GM18873 (cell line): ENCODE measurements around the gene CAST.

ENCODE experiments used
- ATAC-seq: cut with Tn5 transposase; IDR thresholded peaks from one replicate; pipeline ENCODE4 v1.9.1; 2021; ENCODE audit warnings: mild to moderate bottlenecking, moderate library complexity, moderate number of reproducible peaks; ENCODE audit not compliant: unreplicated experiment, low FRiP score

CAST gene

DNA sequence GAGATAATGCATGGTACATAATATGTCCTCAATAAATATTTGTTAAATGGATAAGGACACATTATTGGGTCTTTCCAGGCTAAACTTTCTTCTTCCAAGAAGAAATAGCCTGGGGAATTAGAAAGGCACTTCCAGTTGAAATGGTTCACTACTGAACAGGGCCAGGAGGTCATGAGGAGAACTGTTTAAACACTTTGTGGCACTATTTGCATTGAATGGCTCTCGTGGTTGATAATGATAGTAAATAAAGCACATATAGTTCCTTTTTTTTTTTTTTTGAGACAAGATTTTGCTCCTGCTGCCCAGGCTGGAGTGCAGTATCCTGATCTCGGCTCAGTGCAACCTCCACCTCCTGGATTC, 19.9 kb upstream of the CAST start:
- no peak for ATAC-seq

DNA sequence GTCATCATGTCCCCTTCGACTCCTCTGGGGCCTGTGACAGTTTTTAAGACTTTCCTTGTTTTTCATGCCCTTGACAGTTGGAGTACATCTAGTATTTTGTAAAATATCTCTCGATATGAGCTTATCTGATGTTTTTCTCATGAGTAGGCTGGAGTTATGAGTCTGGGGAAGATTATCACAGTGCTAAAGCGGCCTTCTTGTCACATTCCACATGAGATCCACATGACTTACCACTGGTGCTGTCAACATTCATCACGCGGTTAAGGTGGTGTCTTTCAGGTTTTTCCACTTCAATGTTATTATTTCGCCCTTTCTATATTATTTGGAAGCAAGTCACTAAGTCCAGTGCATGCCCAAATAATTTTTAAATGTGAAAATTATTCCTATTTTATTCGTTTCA, 17.1 kb upstream of the CAST start:
- ATAC-seq = no peak

DNA sequence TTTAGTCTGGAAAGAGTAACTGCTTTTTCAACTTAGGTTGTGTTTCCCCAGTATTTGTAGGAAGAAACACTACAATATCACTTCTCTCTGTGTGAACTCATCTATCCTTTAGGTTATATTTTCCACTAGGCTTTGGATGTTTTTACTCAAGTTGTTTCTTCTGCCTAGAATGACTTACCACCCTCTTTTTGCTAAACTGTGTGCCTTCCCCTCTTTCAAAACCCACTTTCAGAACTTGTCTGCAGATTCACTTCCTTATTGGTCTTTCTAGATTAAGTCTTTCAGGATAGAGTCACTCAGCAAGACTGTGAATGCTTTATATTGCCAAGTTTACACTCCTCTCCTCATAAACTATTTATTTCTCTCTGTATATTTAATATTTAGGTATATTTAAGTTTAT, 14.2 kb upstream of the CAST start:
- peak; percentile 66 for ATAC-seq

DNA sequence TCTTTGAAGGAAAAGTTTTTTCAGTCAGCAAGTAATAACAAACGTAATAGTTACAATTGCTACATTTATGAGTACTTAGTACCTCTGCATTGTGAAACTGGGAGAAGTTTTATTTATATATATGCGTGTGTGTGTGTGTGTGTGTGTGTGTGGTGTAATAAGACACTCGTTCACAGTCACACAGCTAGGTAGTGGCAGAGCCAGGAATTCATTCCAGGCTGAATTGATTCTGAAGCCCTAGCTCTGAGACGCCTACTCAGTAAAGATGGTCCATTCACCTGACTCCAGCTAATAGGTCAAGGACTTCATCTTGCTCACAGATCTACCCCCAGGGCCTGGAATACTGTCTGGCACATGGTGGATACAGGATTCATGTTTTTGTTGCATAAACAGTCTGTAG, 13.6 kb upstream of the CAST start:
- ATAC-seq = no peak

DNA sequence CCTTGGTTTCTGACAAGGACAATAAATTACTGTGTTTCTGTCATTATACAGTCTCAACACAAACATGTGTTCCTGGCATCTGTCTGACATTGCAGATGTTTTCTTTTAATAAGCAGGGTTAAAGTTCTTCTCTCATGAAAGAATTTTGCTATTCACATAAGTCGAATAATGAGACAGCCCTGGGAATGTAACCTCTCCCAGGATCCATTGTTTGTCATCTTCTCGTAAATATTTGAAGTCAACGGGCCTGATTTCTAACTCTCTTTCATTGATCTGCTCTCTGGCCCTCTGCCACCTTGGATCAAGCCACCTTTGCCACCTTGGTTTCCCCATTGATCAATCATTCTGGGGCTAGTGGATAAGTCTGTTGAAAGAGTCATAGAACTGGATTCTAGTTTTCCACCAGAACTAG, 12.9 kb upstream of the CAST start:
- ATAC-seq = no peak

DNA sequence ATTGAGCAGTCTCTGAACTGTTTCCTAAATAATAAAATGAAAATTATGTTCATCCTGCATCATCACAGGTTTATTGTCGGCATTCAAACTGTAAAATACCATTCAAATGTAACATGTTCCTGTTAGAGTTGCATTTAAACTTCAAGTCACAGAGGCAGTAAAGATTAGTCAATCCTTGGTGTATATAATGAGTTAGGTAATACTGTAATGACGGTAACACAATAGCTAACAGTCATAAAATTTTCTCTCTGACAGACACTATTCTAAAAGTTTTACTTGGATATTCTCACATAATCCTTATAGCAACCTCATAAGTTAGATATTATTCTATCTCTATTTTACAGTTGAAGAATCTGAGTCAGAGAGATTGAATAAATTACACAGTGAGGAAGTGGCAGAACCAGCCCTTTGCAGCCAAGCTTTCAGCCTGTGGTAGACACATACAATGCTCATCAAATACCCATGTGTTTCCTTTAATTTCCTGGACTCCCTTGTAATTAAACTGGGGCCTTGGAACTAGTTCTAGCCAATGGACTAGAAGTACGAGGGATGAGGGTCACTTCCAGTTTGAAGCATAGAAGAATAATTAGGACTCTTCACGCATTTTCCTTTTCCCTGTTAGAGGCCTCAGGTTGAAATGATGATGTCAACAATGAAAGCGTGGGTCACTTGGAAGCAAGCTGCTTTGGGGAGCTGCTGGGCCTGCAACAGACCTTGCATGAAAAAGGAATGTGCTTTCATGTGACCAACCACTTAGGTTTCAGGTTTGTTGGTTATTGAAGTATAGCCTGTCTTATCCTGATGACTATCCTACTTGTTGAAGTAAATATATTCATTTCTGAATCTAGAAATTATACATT, 12.3 kb upstream of the CAST start:
- ATAC-seq = no peak

DNA sequence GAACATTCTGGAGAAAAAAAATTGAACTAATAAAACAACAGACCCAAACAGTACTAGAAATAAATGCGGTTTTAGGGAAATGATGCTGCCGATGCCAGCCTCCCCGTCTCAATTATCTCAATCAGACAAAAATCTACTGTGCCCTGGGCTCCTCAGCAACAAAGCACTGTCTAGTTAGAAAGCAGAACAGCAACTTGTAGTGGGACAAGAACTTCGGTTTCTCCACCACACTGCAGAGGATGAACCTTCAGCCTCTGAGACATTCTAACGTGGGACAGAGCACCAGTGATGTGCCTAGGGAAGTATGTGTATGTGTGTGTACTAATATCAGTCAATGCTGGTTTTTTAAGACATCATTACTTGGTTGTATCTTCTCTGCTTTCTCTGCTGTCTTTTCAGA, 11.1 kb upstream of the CAST start:
- no peak for ATAC-seq

DNA sequence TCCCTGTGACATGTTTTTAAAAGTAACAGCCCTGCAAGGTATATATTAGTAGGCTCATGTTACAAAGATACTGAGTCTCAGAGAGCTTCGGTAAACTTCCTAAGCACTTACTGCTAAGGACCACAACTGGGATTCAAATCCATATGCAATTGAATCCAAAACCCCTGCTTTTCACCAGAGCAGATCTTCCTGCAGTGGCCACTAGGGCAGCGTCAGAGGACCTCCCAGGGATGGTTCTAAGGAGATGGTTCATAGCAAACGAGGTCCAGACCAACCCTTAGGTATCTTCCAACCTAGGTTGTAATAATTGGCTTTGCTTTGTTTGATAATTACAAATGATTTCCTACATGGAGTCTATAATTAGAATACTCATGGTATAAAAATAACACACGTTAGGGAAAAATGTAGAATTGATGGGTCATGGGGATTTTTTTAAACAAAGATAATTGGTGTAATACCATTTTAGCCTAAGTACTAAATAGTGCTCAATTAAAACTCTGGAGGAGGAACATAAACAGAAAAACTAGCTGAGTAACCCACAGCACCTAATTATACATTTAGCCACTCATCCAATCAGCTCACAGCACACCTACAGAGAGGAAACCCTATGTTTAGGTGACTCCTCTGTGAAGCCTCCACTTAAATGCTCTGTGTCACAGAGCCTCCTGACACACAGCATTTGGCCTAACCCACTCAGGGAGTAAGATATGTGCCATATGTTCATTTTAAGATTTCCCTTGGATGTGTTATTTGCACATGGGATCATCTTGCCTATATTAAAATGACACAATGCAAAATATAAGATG, 10.0 kb upstream of the CAST start:
- ATAC-seq = no peak

DNA sequence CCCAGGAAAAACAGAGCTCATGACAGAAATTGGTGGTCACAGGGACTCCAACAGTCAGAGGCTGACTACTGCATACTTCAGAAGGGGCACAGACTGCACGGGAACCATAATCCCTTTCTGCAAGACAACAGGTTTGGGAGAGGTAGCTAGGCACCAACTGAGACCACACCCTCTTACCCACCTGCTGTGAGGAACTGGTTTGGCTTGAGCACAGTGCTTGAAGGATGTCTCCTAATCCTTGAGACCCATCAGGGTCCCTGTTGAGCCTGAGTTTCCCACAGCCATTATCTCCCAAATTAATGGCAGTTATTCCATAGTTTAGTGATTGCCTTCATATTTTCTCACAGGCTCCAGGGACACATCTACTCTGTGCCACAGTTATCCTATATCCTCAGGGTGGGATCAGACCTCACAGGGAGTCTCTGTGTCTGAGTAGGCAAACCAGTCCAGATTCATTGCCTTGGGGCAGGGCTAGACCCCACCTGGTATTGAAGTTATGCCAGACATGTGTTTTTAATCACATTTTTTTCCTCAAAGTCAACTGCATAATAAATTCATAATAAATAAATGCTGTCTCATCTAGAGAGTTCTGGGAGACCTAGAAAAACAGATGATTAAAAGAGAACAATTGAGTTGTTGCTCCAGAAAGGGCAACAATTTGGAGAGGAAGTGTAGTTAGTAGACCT, 9.3 kb upstream of the CAST start:
- ATAC-seq = no peak

DNA sequence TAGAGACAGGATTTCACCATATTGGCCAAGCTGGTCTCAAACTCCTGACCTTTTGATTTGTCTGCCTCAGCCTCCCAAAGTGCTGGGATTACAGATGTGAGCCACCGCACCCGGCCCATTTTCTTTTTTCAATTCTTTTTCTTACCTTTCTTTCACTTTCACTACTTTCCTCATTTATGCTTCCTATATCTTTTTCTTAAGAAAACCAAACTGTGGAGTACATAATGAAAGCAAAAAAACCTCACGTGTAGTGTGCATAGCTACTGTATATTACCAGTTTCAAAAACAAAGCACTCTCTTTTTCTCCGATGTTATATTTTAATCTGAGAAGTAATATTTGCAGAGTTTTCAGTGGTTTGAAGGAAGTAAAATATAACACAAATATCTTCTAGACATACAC, 8.0 kb upstream of the CAST start:
- no peak for ATAC-seq

DNA sequence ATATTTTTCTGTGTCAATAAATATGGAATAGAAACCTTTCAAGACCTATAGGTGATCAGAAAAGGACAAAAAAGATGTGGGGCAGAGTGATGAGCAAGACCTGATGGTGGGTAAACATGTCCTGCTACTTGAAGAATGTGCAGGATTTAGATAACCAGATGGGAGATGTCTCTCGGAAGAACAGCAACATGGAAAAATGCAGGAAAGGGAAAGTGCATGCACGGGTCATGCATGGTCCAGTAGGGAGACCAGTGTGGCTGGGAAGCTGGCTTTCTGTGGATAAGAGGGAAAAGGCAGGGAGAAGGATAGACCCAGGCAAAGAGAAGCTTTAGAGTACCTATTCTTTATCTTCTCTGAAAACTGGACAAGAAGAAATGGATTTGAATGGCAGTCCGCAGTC, 7.1 kb upstream of the CAST start:
- ATAC-seq = no peak

DNA sequence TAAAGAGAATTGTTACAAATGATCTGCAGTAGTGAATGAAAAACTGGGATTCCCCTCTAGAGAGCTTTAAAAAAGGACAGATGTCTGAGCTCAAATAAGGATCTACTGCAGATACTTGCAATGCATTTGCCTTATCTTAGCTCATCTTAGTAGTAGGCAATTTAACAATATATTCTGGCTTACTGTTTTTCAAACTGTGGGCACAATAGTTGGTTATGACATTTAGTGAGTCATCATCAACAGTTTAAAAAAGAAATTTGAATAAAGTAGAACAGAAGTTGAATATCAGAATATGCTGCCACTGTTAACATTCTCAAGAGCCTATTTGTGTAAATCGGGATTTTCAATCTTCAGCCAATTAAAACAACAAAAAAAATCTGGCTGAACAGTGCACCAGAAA, 6.7 kb upstream of the CAST start:
- no peak for ATAC-seq

DNA sequence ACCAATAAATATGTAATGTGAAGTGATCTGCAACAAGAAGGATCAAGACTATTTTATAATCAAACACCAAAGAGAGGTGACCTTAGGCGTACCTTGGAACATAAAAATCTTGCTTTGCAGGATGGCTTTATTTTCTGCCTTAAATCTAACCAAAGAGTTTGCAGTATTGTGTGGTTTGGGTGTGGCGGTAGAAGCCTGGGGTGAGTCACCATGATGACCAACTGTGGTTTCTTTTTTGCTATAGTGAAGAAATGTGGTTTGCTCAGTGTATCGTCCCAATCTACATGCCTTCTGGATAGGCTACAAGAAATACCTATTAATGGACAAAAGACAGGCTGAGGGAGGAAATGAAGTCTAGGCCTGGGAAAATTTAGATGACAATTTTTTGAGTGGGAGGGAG, 5.1 kb upstream of the CAST start:
- ATAC-seq = peak; percentile 69

DNA sequence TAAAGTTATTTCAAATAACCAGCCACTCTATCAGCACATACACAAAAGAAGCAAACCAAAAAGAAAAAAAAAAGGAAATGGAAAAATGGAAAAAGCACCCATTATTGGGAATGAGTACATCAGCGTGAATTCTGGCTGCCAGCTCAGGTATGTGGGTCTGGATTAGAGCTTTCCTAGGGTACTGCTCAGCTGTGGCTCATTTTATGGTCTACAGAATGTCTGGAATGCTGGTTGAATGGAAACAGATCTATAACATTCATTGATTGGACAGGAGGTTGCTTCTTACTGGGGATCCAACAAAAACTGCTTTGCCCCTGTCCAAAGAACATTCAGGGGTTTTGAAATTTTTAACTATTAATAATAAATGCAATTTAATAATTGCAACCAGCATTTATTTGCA, 3.9 kb upstream of the CAST start:
- no peak for ATAC-seq

DNA sequence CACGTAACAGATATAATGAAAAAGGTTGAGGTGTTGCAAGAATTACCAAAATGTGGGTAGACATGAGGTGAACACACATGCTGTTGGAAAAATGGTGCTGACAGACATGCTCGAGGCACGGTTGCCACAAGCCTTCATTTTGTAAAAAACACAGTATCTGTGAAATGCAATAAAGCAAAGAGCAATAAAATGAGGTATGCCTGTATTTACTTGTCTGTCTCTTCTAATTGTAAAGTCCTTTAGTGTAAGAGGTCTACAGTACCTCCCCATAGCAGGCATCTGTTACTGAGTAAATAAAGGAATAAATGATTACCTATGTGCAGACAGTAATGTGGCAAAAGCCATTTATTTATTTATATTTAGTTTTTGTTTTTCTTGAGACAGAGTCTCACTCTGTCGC, 3.0 kb upstream of the CAST start:
- ATAC-seq = no peak

DNA sequence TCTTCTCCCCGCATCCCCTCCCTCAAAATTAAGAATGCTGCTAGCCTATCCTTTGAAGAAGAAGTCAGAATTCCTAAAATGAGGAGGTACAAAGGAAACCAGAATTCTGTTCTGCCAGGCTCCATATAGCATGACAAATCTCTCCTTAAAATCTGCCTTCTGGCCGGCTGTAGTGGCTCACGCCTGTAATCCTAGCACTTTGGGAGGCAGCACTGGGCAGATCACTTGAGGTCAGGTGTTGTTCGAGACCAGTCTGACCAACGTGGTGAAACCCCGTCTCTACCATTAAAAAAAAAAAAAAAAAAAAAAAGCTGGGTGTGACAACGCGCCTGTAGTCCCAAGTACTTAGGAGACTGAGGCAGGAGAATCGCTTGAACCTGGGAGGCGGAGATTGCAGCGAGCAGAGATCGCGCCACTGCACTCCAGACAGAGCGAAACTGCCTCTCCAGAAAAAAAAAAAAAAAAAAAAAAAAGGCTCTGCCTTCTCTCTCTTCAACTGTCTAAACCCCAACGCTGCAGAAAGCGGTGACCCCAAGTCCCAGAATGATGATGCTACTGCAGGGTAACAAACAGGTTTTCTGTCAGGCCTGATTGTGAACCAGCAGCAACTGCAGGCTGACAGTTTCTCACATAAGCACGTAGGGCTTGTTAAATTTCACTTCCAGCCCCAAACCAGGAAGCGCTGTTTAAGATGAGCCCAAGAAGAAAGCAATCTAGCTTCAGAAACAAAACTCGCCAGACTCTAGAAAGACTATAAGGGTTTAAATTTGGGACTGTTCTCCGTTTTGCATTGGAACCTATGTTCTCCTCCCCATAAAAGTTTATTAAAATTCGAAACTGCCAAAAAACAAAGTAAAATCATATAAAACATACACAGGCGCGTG, 963 bp upstream of the CAST start:
- no peak for ATAC-seq

DNA sequence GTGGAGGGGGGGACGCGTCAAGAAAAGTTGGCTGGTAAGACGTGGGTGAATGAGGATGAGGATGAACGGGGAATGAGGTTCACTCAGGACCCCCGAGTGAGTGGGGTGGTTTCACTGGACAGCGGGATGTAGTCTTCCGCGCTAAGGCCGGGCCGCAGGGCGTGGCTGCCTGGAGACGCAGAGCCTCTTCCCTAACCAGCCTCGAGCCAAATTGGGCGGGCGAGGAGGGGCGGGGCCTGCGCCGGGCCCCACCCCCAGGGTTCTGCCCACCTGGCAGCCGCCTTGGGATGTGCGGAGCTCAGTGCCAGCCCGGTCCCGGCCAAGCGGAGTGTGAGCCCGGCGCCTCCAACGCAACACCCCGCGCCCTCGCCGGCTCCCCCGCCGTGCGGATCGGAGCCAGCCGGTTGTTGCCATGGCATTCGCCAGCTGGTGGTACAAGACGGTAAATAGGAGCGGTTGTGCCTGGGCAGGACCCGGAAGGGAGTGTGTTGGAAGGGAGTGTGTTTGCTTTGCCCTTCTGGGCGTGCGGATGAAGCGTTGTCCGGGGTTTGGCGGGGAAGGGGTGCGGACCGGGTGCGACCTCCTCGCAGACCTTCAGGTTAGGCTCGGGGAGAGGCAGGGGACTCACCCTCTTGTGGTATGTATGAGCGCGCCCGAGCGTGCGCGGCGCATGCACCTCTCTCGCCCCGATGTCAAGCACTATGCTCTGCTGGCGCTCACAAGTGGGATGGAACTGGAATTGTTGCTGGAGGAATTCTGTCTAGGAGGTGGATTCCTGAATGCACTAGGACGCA, 746 bp downstream of the CAST start:
- ATAC-seq = peak; percentile 77

DNA sequence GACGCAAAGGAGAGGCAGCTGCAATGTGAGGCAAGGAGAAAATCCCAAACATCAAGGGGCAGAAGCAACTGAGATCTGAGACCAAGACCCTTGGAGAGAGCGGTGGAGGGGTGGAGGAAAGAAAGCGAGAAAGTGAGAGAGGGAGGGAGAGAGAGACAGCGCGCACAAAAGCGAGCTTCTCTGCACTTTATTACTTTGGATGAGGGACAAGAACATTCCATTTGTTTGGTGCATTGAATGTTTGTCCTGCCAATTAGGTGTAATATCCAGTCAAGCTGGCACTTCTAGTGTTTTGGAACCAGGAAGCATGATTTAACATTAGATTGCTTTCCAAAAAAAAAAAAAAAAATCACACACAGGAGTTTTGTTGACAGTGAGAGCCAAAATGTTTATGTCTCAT, 1.4 kb downstream of the CAST start:
- no peak for ATAC-seq

DNA sequence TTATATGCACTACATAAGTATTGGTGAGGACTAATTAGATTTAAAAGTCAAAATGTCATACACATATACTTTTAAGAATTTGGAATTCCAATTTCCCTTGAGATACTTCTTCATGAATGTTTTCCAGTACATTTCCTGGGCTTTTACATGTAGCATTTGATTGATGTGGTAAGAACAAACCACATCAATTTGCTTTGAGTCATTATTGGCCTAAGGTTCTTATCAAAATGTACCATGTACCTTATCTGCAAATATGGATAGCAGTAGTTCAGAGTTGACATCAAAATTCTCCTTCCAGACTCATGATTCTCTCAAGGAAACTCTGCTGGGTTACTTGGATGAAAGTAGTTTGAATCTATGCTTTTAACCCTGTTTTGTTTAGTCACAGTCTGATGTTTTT, 2.5 kb downstream of the CAST start:
- ATAC-seq = no peak

DNA sequence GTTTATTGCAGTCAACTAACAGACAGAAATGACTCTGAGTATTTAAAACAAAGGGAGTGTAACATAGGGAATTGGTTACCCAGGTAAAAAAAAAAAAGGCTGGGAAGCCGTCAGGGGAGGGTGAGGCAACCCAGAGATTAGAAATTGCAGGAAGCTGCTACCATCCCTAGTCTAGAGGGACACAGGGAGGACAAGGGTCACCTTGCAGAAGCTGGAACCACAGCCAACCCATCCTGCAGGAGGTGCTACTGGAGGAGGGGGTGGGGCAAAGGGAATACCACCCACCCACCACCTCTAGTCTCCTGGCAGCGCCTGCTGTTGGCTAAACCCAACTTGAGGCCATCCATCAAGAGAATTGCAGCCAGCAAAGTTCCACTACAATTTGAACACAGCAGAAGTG, 6.5 kb downstream of the CAST start:
- ATAC-seq = no peak
